HG03432 (cell line): ENCODE measurements around the gene ANO4.
"Not testable (repeated sequence)": the region's sequence is repeated elsewhere in the genome, so short reads cannot be mapped to it uniquely, and the experiment has no call there.

Experiments used
- ATAC-seq: cut with Tn5 transposase; IDR thresholded peaks from one replicate; pipeline ENCODE4 v1.9.1; 2021; ENCODE audit warnings: mild to moderate bottlenecking, moderate library complexity; ENCODE audit not compliant: unreplicated experiment

ANO4 gene

DNA sequence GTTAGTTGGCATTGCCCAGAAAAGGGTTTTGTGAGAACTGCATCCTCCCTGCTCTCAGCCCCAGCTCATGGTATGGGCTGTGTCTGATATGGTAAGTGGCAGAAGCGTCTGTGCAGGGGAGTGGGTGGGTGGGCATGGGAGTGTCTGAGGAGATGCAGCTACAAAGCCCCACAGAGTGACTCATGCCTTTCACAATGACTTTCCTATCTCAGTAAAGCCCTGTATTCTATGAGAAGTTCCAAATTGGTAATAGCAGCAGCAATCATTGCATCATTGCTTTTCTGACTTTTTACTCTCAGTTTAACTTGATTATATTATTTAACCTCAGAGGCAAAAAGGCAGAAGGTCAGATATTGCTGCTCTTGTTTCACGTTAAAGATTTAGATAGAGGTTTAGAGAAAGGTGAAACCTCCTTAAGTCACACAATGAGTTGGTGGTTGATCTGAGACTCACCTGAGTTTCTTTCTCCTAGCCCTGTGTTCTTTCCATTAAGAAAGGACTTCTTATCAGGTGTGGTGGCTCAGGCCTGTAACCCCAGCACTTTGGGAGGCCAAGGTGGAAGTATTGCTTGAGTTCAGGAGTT is 243.8 kb downstream of the ANO4 start:
- ATAC-seq: peak; percentile 75

DNA sequence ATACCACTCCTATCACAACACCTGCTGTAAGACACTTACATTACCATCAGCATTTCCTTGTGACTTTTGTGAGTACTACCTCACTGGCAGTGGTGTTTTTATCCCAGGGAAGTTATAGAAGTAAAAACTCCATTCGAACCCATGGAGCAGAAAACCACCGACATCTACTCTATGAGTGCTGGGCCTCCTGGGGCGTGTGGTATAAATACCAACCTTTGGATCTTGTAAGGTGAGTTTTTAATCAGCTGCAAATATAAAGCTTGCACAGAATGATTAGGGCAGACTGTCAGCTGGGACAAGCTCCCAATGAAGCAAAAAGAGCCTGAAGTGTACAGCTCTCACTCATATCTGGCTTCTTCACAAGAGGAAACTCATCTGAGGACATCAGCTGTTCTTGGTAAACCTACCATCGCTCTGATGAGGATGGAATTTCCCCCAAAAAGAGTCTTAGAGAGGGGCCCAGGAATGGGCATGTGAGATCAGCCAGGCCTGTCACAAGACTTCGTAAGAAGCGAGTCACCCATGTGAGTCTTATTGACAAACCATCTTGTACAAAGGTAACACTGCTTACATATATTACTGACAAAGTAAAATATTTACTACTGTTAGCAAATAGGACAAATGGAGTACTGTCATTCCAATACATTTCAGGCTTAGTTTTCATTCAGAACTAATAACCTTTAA is 245.4 kb downstream of the ANO4 start:
- ATAC-seq: no peak

DNA sequence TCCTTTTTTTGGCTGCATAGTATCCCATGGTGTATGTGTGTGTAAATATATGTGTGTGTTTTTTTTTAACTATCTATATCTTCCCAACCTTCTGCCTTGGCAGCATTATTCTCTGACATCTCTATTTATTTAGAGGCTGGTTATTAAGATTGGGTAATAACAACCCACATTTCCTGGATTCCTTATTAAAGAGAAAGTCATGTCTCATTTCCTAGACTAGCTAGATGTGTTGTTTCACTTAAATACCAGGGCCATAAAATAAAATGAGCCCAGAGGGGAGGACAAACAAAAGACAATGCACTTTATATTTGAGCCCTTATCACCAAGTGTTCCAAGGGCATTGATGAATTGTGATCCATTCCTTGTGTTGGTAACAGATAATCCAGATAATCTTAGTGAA is 246.4 kb downstream of the ANO4 start:
- no peak for ATAC-seq

DNA sequence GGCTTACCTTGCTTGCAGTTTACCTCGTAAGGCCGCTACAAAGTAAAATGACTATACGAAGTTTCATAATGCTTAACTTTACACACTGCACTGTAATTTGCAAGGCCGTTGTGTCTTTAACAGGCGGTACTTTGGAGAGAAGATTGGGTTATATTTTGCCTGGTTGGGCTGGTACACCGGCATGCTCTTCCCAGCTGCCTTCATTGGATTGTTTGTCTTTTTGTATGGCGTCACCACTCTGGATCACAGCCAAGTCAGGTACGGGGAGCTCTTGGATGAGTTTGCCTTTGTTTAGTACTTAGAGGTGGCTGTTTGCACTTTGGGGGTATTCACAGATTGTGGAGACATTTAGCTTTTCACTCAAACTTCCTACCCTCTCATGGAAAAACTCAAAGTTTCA is 247.6 kb downstream of the ANO4 start:
- ATAC-seq: no peak

DNA sequence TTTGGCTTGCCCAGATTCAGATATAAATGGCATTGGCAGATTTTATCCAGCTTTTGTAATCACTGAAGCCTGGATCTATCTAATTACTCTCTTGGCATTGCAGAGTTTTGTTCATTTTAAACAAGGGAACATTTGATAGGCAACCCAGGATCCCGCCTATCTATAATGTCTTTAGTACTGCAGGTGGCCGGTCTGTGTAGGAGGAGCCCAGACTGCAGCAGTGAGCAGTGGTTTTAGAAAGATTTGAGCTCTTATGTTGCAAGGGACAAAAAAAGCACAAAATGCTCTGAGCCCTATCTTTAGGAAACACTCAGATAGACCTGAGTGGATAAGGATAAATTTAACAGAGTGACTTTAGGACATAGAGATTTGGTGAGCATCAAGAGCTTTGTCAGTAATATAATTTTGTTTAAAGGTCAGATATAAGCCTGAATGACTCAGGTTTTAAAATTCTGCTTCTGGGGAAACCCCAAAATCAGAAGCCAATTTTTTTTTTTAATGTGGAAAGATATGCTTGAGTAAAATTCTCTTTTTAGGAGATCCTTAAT is 250.0 kb downstream of the ANO4 start:
- no peak for ATAC-seq

DNA sequence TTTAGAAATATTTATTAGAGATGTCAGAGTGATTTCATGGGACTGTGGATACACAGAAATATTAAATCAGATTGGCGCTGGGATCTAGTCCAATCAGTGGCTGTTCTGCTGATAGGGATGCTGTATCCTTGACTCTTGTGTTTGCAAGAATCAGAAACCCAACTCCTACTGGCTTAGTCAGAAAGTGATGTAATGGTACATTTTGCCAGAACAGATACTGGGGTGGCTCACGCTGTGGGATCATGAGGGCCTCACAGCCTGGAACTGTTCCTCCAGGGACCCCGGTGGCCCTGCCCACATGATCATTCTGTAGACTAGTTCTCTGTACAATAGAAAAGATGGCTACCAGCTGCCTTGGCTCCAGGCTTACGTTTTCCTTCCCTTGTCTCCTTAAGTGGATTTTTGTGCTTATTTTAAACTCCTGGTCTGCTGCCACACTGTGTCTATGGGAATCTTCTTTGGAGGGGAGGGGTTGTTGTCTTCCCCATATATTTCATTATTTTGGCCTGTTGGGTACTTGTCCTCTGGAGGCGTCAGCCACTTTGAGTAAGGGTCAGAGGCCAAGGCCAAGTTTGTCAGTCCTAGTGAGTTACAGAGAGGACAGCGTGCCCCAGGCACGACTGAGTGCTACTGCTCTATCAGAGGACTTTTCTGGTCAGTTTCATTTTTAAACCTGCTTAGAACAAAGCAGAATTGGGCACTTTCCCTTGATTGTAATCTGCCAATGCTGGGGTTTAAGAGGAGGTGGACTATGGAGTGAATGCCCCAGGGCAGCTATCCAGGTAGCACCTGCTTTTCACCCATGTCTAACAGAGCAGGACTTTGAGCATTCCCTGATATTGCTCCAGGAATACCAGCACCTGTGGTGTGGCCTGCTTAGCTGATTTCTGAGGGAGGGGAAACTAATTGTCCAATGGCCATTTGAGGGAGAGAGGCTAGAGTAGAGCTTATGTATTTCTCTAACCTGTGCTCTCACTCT is 251.2 kb downstream of the ANO4 start:
- ATAC-seq: no peak

DNA sequence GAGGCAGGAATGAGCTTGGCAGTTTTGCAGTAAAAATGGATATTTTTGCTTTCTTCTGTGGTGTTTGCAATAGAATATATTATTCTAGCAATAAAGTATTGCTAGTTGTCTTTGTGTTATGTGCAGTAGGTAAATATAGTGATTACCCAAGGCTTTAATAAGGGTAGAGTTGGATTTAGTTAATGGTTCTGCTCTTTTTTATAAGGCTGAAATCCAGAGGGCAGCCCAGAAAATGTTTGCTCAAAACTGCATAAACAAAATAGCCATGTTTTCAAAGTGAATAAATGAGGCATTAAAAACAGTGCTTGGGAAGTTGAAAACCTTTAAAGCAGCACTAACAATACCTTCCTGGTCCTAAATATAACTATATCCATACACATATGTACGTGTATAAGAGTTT is 253.1 kb downstream of the ANO4 start:
- ATAC-seq: no peak

DNA sequence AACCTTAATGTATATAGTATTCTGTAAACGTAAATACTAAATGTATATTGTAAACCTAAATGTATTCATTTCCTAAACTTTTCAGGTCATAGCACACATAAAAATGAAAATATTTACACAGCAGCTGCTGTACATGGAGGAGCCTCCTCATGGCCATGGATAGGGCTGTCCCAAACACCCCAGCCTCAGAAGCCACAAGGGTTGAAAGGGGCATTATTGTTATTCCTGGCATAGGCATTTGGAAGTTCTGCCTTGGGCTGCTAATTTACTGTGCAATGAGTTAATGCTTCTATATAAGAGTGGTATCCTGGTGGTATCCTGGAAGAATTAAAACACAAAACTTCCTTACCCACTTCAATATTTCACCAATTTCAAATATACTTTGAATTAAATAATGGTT is 256.1 kb downstream of the ANO4 start:
- no peak for ATAC-seq

DNA sequence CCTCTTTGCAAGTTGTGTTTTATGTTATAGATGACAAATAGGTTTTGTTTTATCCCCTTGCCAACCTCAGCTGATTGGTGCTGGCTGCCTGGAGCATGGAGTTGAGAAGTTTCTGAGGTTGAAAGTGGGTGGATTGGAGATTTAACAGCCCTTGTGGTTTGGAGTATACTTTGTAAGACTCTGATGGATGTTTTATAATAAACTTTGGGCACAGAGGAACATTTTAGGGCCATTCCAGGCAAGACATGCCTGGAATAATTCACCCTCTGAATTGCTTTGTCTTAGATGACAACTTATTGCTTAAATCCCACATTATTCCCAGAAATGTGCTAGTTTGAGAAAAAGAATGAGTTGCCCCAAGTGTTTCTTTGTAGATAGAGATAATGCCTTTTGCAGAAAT is 256.6 kb downstream of the ANO4 start:
- no peak for ATAC-seq

DNA sequence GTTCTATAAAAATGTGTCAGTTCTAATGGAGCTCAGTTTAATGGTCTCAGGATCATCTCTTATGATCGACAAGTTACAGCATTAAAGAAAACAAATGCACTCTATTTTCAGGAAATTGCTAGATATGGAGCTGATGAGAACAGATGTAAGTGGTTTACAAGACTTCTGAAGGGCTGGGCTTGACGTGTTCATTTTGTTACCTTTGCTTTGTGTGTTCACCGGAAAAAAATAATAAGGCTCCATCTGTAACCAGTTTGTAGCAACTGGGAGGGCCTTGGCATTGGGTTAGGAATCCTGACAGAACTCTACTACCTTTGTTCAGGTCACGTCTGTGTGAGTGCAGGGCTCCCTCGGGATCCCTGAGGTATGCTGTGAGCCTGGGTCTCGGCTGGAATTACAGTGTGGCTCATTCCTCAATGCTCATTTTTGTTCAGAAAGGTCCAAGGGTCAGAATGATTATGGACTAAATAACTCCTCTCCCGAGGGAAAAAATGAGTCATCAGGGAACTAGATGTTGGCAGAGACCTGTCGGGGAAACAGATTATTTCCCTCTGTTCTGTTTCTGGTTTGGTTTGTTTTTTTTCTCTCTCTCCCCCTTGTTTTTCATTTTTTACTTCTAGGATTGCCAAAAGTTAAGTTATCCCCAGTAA is 257.4 kb downstream of the ANO4 start:
- ATAC-seq: no peak

DNA sequence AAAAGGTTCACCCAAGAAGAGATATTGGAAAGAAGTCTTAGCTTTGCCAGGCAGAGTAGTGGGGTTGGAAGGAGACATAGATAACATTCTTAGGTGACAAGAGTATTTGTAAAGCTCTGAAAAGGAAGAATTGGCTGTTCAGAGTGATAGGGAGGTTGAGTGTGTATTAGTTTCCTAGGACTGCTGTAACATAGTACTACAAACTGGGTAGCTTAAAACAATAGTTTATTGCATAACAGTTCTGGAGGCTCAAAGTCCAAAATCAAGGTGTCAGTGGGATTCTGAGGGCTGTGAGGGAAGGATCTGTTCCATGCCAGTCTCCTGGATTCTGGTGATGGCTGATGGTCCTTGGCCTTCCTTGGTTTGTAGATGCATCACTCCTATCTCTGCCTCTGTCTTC is 258.6 kb downstream of the ANO4 start:
- no peak for ATAC-seq

DNA sequence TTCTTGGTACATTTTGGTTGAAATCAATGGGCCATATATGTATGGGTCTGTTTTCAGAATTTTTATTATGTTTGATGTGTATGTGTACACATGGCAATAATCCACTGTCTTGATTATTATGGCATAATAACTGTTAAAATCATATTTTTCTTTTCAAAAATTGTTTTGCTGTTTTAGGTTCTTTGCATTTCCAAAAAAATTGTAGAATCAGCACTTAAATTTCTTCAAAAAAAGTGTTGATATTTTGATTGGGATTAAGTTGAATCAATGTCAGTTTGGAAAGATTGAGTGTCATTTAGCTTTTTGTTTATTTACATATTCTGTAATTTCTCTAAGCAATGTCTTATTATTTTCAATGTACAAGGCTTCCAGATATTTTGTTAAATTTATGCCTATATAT is 261.4 kb downstream of the ANO4 start:
- ATAC-seq: no peak

DNA sequence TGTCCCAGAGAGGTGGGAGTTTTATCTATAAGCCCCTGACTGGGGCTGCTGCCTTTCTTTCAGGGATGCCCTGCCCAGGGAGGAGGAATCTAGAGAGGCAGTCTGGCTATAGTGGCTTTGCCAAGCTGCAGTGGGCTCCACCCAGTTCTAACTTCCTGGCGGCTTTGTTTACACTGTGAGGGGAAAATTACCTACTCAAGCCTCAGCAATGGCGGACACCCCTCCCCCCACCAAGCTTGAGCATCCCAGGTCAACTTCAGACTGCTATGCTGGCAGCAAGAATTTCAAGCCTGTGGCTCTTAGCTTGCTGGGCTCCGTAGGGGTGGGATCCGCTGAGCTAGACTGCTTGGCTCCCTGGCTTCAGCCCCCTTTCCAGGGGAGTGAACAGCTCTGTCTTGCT is 267.9 kb downstream of the ANO4 start:
- ATAC-seq: not testable (repeated sequence)

DNA sequence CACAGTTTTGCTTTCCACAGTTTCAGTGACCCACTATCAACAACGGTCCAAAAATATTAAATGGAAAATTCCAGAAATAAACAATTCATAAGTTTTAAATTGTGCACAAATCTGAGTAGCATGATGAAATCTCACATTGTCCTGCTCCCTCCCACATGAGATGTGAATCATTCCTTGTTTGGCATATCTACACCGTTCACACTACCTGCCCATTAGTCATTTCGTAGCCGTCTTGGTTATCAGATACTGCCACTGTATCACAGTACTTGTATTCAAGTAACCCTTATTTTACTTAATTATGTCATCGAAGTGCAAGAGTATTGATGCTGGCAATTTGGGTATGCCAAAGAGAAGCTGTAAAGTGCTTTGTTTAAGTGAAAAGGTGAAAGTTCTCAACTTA is 270.1 kb downstream of the ANO4 start:
- no peak for ATAC-seq

DNA sequence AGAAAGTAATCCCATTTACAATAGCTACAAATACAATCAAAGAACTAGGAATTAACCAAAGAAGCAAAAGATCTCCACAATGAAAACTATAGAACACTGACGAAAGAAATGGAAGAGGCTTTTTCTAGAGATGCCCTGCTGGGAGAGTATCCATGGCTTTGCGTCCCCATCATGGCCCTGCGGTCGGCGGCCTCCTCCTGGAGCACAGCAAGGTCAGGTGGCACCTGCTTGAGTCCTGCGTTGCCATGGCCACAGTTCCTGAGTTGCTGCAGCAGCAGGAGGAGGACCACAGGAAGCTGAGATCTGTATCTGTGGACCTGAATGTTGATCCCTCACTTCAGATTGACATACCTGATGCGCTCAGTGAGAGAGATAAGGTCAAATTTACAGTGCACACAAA is 271.9 kb downstream of the ANO4 start:
- no peak for ATAC-seq

DNA sequence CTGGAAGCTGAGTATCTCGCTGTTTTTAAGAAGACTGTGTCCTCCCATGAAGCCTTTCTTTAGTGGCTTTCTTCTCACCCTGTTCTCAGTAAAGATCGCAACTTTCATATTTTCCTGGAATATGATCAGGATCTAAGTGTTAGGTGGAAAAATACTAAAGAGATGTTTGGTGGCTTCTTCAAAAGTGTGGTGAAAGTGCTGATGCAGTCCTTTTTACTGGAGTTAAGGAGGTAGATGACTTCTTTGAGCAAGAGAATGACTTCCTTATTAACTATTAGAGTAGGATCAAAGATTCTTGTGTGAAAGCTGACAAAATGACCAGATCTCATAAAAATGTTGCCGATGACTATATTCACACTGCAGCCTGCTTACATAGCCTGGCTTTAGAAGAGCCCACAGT is 273.8 kb downstream of the ANO4 start:
- no peak for ATAC-seq

DNA sequence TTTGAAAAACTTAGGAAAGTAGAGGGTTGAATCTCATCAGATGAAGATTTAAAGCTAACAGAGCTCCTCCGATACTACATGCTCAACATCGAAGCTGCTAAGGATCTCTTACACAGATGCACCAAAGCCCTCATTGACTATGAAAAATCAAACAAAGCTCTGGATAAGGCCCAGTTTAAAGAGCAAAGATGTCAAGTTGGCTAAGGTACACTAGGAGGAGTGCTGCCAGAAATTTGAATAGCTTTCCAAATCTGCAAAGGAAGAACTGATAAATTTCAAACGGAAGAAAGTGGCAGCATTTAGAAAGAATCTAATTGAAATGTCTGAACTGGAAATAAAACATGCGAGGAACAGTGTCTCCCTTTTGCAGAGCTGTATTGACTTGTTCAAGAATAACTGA is 274.3 kb downstream of the ANO4 start:
- ATAC-seq: no peak

DNA sequence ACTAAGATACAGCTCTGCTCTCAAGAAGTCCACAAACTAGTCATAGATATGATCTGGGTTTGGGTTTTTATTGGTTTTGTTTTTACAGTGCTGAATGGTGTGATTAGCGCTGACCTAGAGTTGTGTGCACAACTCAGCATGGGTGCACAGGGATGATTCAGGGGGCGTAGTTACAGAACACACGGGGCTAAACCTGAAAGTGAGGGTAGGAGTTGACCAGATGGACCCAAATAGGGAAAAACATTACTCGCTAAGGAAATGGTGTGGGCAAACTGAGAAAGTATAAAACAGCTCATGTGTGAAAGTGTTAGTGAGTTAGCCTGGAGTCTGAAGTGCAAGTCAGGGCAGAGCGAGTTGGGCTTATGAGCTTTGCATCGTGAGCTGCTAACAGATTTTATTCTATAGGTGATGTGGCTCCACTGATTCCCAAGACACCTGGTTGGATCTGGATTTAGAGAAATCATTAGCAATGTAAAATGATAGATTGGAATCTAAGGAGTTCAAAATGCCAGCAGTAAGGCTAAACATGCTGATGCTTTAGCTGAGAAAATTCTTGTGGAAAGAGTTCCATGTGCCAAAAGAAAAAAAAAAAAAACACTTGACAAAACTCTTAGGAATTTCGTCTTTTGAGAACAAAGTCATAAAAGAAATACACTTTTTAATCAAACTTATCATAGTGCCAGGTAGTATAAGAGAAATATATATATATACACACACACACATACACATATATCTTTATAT is 280.5 kb downstream of the ANO4 start:
- peak; percentile 71 for ATAC-seq

DNA sequence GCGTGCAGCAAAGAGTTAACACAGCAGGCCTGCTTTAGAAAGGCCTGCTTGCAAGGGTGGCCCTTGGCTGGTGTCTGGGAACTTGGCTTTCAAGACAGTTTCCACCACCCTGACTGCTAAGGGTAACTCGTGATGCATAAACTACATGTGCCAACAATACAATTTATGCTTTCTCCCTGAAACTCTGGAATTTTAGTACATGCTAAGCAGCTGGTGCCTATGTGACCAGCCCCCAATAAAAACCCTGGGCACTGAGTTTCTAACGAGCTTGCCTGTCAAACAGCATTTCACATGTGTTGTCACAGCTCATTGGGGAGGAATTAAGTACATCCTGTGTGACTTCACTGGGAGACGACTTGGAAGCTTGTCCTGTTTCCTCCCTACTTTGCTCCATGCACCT is 282.3 kb downstream of the ANO4 start:
- ATAC-seq: no peak

DNA sequence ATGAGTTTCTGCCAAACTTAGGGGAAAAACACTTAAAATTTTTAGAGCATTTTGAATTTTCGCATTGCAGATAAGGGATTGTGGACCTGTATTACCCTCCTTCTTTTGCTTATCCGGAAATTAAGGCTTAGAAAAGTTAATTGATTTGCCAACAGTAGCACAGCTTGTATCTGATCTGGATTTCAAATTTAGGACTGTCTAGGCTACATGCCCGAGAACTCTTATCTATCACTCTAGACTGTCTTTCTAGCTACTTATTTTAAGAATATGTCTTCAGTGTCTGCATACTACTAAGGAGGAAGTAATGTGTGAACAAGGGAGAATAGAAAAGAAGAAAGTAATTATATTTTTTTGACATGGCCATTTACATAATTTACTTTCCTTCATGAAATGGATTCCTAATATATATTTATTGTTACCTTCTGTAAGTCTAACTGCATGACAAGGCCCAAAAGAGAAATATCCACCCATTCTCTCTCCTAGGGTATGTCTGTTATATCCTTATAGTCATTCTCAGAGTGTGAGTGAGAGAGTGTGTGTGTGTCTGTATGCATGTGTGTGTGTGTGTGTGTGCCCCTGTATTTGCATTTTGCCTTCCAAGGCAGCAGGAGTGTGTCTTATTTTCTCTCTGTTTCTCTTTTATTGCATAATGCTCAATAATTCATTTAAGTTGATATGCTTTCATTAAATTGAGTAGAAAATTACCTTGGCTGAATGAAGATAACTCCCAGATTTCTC is 283.4 kb downstream of the ANO4 start:
- no peak for ATAC-seq
